ENCODE results near the gene BRSK2.

The BRSK2 gene

GRCh38 chr11:1399386-1400316 lies 9.9 kb downstream of the BRSK2 start:
- Histone ChIP-seq H3K4me3 (ENCODE audit: low read length in 2 of 2) (no peak overlapping the region), H3K27ac (ENCODE audit: low read length) (no peak overlapping the region), H3K36me3 (ENCODE audit: control insufficient read depth in 2 of 2, insufficient read depth in 2 of 2, low read length in 2 of 2) (no peaks in the 10 kb centered on the region), H3K4me1 (ENCODE audit: control insufficient read depth, insufficient read depth, low read length) (no peaks in the 10 kb centered on the region), H3K9ac (ENCODE audit: low read length in 2 of 2) (no peak overlapping the region), H3K9me3 (ENCODE audit: control insufficient read depth in 2 of 2, low read length in 2 of 2) (no peaks in the 10 kb centered on the region), H3K27me3 (ENCODE audit: control insufficient read depth in 1 of 2, insufficient read depth in 2 of 2, low read length in 2 of 2) (peaks cover 11 to 13% of the 10 kb centered on the region in 2 donors)

- H3K27me3 ChIP-seq (ENCODE audit: control insufficient read depth in 1 of 2, insufficient read depth in 2 of 2, low read length in 2 of 2): peaks cover 7 to 11% of the 10 kb centered on the region in 2 donors
- no peak overlapping the region for H3K4me3 ChIP-seq (ENCODE audit: low read length in 2 of 2)
- H3K4me1 ChIP-seq (ENCODE audit: control insufficient read depth, insufficient read depth, low read length): no peaks in the 10 kb centered on the region
- no peak overlapping the region for H3K27ac ChIP-seq (ENCODE audit: low read length)
- no peaks in the 10 kb centered on the region for H3K9me3 ChIP-seq (ENCODE audit: control insufficient read depth in 2 of 2, low read length in 2 of 2)
- H3K36me3 ChIP-seq (ENCODE audit: control insufficient read depth in 2 of 2, insufficient read depth in 2 of 2, low read length in 2 of 2): no peaks in the 10 kb centered on the region
- no peak overlapping the region for H3K9ac ChIP-seq (ENCODE audit: low read length in 2 of 2)
Observed at GRCh38 chr11:1400317-1401170, 10.8 kb downstream of the BRSK2 start.

GRCh38 chr11:1401171-1401445 lies 11.4 kb downstream of the BRSK2 start:
- H3K9ac ChIP-seq (ENCODE audit: low read length in 2 of 2): no peak overlapping the region
- no peaks in the 10 kb centered on the region for H3K36me3 ChIP-seq (ENCODE audit: control insufficient read depth in 2 of 2, insufficient read depth in 2 of 2, low read length in 2 of 2)
- peaks cover 3 to 11% of the 10 kb centered on the region in 2 donors for H3K27me3 ChIP-seq (ENCODE audit: control insufficient read depth in 1 of 2, insufficient read depth in 2 of 2, low read length in 2 of 2)
- no peaks in the 10 kb centered on the region for H3K4me1 ChIP-seq (ENCODE audit: control insufficient read depth, insufficient read depth, low read length)
- no peak overlapping the region for H3K27ac ChIP-seq (ENCODE audit: low read length)
- H3K9me3 ChIP-seq (ENCODE audit: control insufficient read depth in 2 of 2, low read length in 2 of 2): no peaks in the 10 kb centered on the region
- no peak overlapping the region for H3K4me3 ChIP-seq (ENCODE audit: low read length in 2 of 2)

GRCh38 chr11:1401656-1402221 lies 12.0 kb downstream of the BRSK2 start:
- Histone ChIP-seq H3K27ac (ENCODE audit: low read length) (no peak overlapping the region), H3K9ac (ENCODE audit: low read length in 2 of 2) (no peak overlapping the region), H3K36me3 (ENCODE audit: control insufficient read depth in 2 of 2, insufficient read depth in 2 of 2, low read length in 2 of 2) (no peaks in the 10 kb centered on the region), H3K4me3 (ENCODE audit: low read length in 2 of 2) (no peak overlapping the region), H3K4me1 (ENCODE audit: control insufficient read depth, insufficient read depth, low read length) (no peaks in the 10 kb centered on the region), H3K9me3 (ENCODE audit: control insufficient read depth in 2 of 2, low read length in 2 of 2) (no peaks in the 10 kb centered on the region), H3K27me3 (ENCODE audit: control insufficient read depth in 1 of 2, insufficient read depth in 2 of 2, low read length in 2 of 2) (peaks cover 3 to 11% of the 10 kb centered on the region in 2 donors)

GRCh38 chr11:1402355-1403077 lies 12.8 kb downstream of the BRSK2 start:
- H3K9ac ChIP-seq (ENCODE audit: low read length in 2 of 2): no peak overlapping the region
- no peaks in the 10 kb centered on the region for H3K9me3 ChIP-seq (ENCODE audit: control insufficient read depth in 2 of 2, low read length in 2 of 2)
- no peak overlapping the region for H3K27ac ChIP-seq (ENCODE audit: low read length)
- no peaks in the 10 kb centered on the region for H3K36me3 ChIP-seq (ENCODE audit: control insufficient read depth in 2 of 2, insufficient read depth in 2 of 2, low read length in 2 of 2)
- no peaks in the 10 kb centered on the region for H3K4me1 ChIP-seq (ENCODE audit: control insufficient read depth, insufficient read depth, low read length)
- no peak overlapping the region for H3K4me3 ChIP-seq (ENCODE audit: low read length in 2 of 2)
- H3K27me3 ChIP-seq (ENCODE audit: control insufficient read depth in 1 of 2, insufficient read depth in 2 of 2, low read length in 2 of 2): peaks cover 6 to 11% of the 10 kb centered on the region in 2 donors

GRCh38 chr11:1403078-1403620 lies 13.4 kb downstream of the BRSK2 start:
- peaks cover 6 to 11% of the 10 kb centered on the region in 2 donors for H3K27me3 ChIP-seq (ENCODE audit: control insufficient read depth in 1 of 2, insufficient read depth in 2 of 2, low read length in 2 of 2)
- H3K36me3 ChIP-seq (ENCODE audit: control insufficient read depth in 2 of 2, insufficient read depth in 2 of 2, low read length in 2 of 2): no peaks in the 10 kb centered on the region

GRCh38 chr11:1403721-1404460 lies 14.2 kb downstream of the BRSK2 start:
- Histone ChIP-seq H3K27me3 (ENCODE audit: control insufficient read depth in 1 of 2, insufficient read depth in 2 of 2, low read length in 2 of 2) (peaks cover 6 to 7% of the 10 kb centered on the region in 2 donors), H3K36me3 (ENCODE audit: control insufficient read depth in 2 of 2, insufficient read depth in 2 of 2, low read length in 2 of 2) (no peaks in the 10 kb centered on the region), H3K27ac (ENCODE audit: low read length) (no peak overlapping the region), H3K9ac (ENCODE audit: low read length in 2 of 2) (no peak overlapping the region), H3K4me1 (ENCODE audit: control insufficient read depth, insufficient read depth, low read length) (no peaks in the 10 kb centered on the region), H3K4me3 (ENCODE audit: low read length in 2 of 2) (no peak overlapping the region), H3K9me3 (ENCODE audit: control insufficient read depth in 2 of 2, low read length in 2 of 2) (no peaks in the 10 kb centered on the region)

More at GRCh38 chr11:1403078-1403620, 13.4 kb downstream of the BRSK2 start:
- Histone ChIP-seq H3K9ac (ENCODE audit: low read length in 2 of 2) (no peak overlapping the region), H3K4me3 (ENCODE audit: low read length in 2 of 2) (no peak overlapping the region), H3K9me3 (ENCODE audit: control insufficient read depth in 2 of 2, low read length in 2 of 2) (no peaks in the 10 kb centered on the region), H3K4me1 (ENCODE audit: control insufficient read depth, insufficient read depth, low read length) (no peaks in the 10 kb centered on the region), H3K27ac (ENCODE audit: low read length) (no peak overlapping the region)

GRCh38 chr11:1404461-1405185 lies 14.9 kb downstream of the BRSK2 start:
- Histone ChIP-seq H3K9ac (ENCODE audit: low read length in 2 of 2) (no peak overlapping the region), H3K27me3 (ENCODE audit: control insufficient read depth in 1 of 2, insufficient read depth in 2 of 2, low read length in 2 of 2) (peaks cover 6% of the 10 kb centered on the region in 2 donors), H3K27ac (ENCODE audit: low read length) (no peak overlapping the region), H3K36me3 (ENCODE audit: control insufficient read depth in 2 of 2, insufficient read depth in 2 of 2, low read length in 2 of 2) (no peaks in the 10 kb centered on the region), H3K4me3 (ENCODE audit: low read length in 2 of 2) (no peak overlapping the region), H3K9me3 (ENCODE audit: control insufficient read depth in 2 of 2, low read length in 2 of 2) (no peaks in the 10 kb centered on the region), H3K4me1 (ENCODE audit: control insufficient read depth, insufficient read depth, low read length) (no peaks in the 10 kb centered on the region)

GRCh38 chr11:1405186-1406020 lies 15.7 kb downstream of the BRSK2 start:
- Histone ChIP-seq H3K9me3 (ENCODE audit: control insufficient read depth in 2 of 2, low read length in 2 of 2) (no peaks in the 10 kb centered on the region), H3K27me3 (ENCODE audit: control insufficient read depth in 1 of 2, insufficient read depth in 2 of 2, low read length in 2 of 2) (peaks cover 6 to 8% of the 10 kb centered on the region in 2 donors), H3K4me1 (ENCODE audit: control insufficient read depth, insufficient read depth, low read length) (no peaks in the 10 kb centered on the region), H3K9ac (ENCODE audit: low read length in 2 of 2) (no peak overlapping the region), H3K27ac (ENCODE audit: low read length) (no peak overlapping the region), H3K36me3 (ENCODE audit: control insufficient read depth in 2 of 2, insufficient read depth in 2 of 2, low read length in 2 of 2) (no peaks in the 10 kb centered on the region), H3K4me3 (ENCODE audit: low read length in 2 of 2) (no peak overlapping the region)
